H9 (cell line): Measurements from ENCODE around the gene CEP250. TPM values are rescaled to one million over a fixed set of nuclear protein-coding genes. Genes with fewer than 3 reads are reported as not detected.

Experiments used
- DNase-seq: peaks from one replicate; pipeline ENCODE4 v3.0.0-alpha.2; 2017
- H2AFZ ChIP-seq: one replicate; pipeline ENCODE4 v1.6.1; 2013; ENCODE audit warnings: mild to moderate bottlenecking, low read length, control low read depth, moderate library complexity
- H2AK5ac ChIP-seq: 2 replicates; pipeline ENCODE4 v1.6.1; 2013; ENCODE audit warnings: low read length, control low read depth, mixed read lengths; ENCODE audit not compliant: insufficient read length
- H2BK120ac ChIP-seq: one replicate; pipeline ENCODE4 v1.6.1; 2013; ENCODE audit warnings: low read depth, mild to moderate bottlenecking, low read length, control low read depth, inconsistent platforms; ENCODE audit not compliant: poor library complexity, severe bottlenecking
- H2BK12ac ChIP-seq: 2 replicates; pipeline ENCODE4 v1.6.1; 2013; ENCODE audit warnings: low read length, control low read depth, mixed read lengths, low read depth; ENCODE audit not compliant: insufficient read length
- H2BK15ac ChIP-seq: 2 replicates; pipeline ENCODE4 v1.6.1; 2013; ENCODE audit warnings: low read depth, low read length, control low read depth
- H2BK20ac ChIP-seq: one replicate; pipeline ENCODE4 v1.6.1; 2013; ENCODE audit warnings: low read depth, mild to moderate bottlenecking, low read length, control low read depth, inconsistent platforms; ENCODE audit not compliant: poor library complexity, severe bottlenecking
- H2BK5ac ChIP-seq: 2 replicates; pipeline ENCODE4 v1.6.1; 2013; ENCODE audit warnings: low read length, control low read depth, mixed read lengths; ENCODE audit not compliant: insufficient read length
- H3K14ac ChIP-seq: 2 replicates; pipeline ENCODE4 v1.6.1; 2013; ENCODE audit warnings: low read length, control low read depth; ENCODE audit not compliant: insufficient read depth
- H3K18ac ChIP-seq: 2 replicates; pipeline ENCODE4 v1.6.1; 2013; ENCODE audit warnings: low read depth, mild to moderate bottlenecking, mixed read lengths, low read length, control low read depth; ENCODE audit not compliant: insufficient read length
- H3K23ac ChIP-seq: 2 replicates; pipeline ENCODE4 v1.6.1; 2013; ENCODE audit warnings: low read length, control low read depth, mixed read lengths, low read depth; ENCODE audit not compliant: insufficient read length
- H3K23me2 ChIP-seq: 2 replicates; pipeline ENCODE4 v1.6.1; 2013; ENCODE audit warnings: low read depth, mild to moderate bottlenecking, mixed read lengths, low read length, control low read depth; ENCODE audit not compliant: insufficient read length, poor library complexity, severe bottlenecking
- H3K27ac ChIP-seq: 2 replicates; pipeline ENCODE4 v1.5.1; 2013; ENCODE audit warnings: low read length, control low read depth, mixed read lengths, low read depth; ENCODE audit not compliant: insufficient read length
- H3K27me3 ChIP-seq: 2 replicates; pipeline ENCODE4 v1.6.1; 2013; ENCODE audit warnings: low read length, control low read depth, inconsistent platforms; ENCODE audit not compliant: insufficient read depth
- H3K4ac ChIP-seq: 2 replicates; pipeline ENCODE4 v1.6.1; 2013; ENCODE audit warnings: low read depth, mild to moderate bottlenecking, control low read depth, inconsistent platforms, low read length, moderate library complexity
- H3K4me1 ChIP-seq: 2 replicates; pipeline ENCODE4 v1.6.1; 2013; ENCODE audit warnings: low read length, control low read depth, inconsistent platforms; ENCODE audit not compliant: insufficient read depth
- H3K4me2 ChIP-seq: 2 replicates; pipeline ENCODE4 v1.6.1; 2013; ENCODE audit warnings: low read length, control low read depth, mixed read lengths; ENCODE audit not compliant: insufficient read length, insufficient read depth
- H3K56ac ChIP-seq: 2 replicates; pipeline ENCODE4 v1.6.1; 2013; ENCODE audit warnings: low read depth, mild to moderate bottlenecking, mixed read lengths, low read length, control low read depth; ENCODE audit not compliant: insufficient read length
- H3K79me1 ChIP-seq: 2 replicates; pipeline ENCODE4 v1.6.1; 2013; ENCODE audit warnings: low read depth, mild to moderate bottlenecking, moderate library complexity, low read length, control low read depth, inconsistent platforms; ENCODE audit not compliant: insufficient read depth, poor library complexity, severe bottlenecking
- H3K79me2 ChIP-seq: 2 replicates; pipeline ENCODE4 v1.6.1; 2013; ENCODE audit warnings: low read length, control low read depth, inconsistent platforms; ENCODE audit not compliant: insufficient read depth
- H3K9ac ChIP-seq: 2 replicates; pipeline ENCODE4 v1.6.1; 2013; ENCODE audit warnings: low read length, control low read depth, mixed read lengths; ENCODE audit not compliant: insufficient read length; ENCODE audit errors: extremely low read depth
- H3K9me3 ChIP-seq: one replicate; pipeline ENCODE4 v1.6.1; 2013; ENCODE audit warnings: low read depth, low read length, inconsistent platforms; ENCODE audit not compliant: control insufficient read depth
- H3T11ph ChIP-seq: one replicate; pipeline ENCODE4 v1.6.1; 2013; ENCODE audit warnings: mild to moderate bottlenecking, low read length, control low read depth, inconsistent platforms
- H4K20me1 ChIP-seq: one replicate; pipeline ENCODE4 v1.6.1; 2013; ENCODE audit not compliant: control insufficient read depth, insufficient read length, insufficient read depth
- H4K5ac ChIP-seq: 2 replicates; pipeline ENCODE4 v1.6.1; 2013; ENCODE audit warnings: low read depth, mild to moderate bottlenecking, mixed read lengths, low read length, control low read depth; ENCODE audit not compliant: insufficient read length
- H4K8ac ChIP-seq: replicated peaks from 2 replicates; pipeline ENCODE4 v1.6.1; 2013; ENCODE audit warnings: low read length, control low read depth, mixed read lengths, low read depth; ENCODE audit not compliant: insufficient read length
- H4K91ac ChIP-seq: 2 replicates; pipeline ENCODE4 v1.6.1; 2013; ENCODE audit warnings: low read depth, mild to moderate bottlenecking, moderate library complexity, mixed read lengths, low read length, control low read depth; ENCODE audit not compliant: insufficient read length
- H3K27ac Mint-ChIP-seq, 3 experiments: 2 replicates in 2 of 3; 3 replicates in 1 of 3; pipeline ENCODE4 v1.8.0; 2020 to 2021; ENCODE audit warnings: mixed read lengths in 3 of 3, mild to moderate bottlenecking in 1 of 3, moderate library complexity in 1 of 3
- H3K27me3 Mint-ChIP-seq: 2 replicates; pipeline ENCODE4 v1.8.0; 2021; ENCODE audit warnings: low read depth, mild to moderate bottlenecking, moderate library complexity, mixed read lengths
- H3K36me3 Mint-ChIP-seq, 3 experiments: 2 replicates in 2 of 3; 3 replicates in 1 of 3; pipeline ENCODE4 v1.8.0; 2020 to 2021; ENCODE audit warnings: low read depth in 3 of 3, mixed read lengths in 3 of 3; ENCODE audit not compliant: insufficient read depth in 1 of 3
- H3K4me1 Mint-ChIP-seq, 2 experiments: 2 replicates each; pipeline ENCODE4 v1.8.0; 2020; ENCODE audit warnings: mixed read lengths in 2 of 2
- H3K4me3 Mint-ChIP-seq, 2 experiments: 2 replicates in 1 of 2; 3 replicates in 1 of 2; pipeline ENCODE4 v1.8.0; 2020 to 2021; ENCODE audit warnings: mild to moderate bottlenecking in 2 of 2, mixed read lengths in 2 of 2, moderate library complexity in 1 of 2
- H3K9me3 Mint-ChIP-seq, 2 experiments: 2 replicates in 1 of 2; 3 replicates in 1 of 2; pipeline ENCODE4 v1.8.0; 2020; ENCODE audit warnings: mild to moderate bottlenecking in 2 of 2, mixed read lengths in 2 of 2, moderate library complexity in 1 of 2
- CTCF ChIP-seq: fragments of 200-600 bp; sonication (generic); conservative IDR thresholded peaks from 3 replicates; pipeline ENCODE4 v1.8.0; 2021; ENCODE audit warnings: antibody characterized with exemption, mild to moderate bottlenecking
- WGBS: extraction: QIAGEN DNeasy Blood & Tissue Kit; methylation state at CpG from one replicate; pipeline ENCODE4 v1.1.7; 2013; ENCODE audit warnings: missing lambda C conversion rate, low lambda C conversion rate, mixed read lengths; ENCODE audit not compliant: insufficient read length; ENCODE audit errors: extremely low coverage; 5-methylcytosine and 5-hydroxymethylcytosine counted together
- total RNA-seq: library from RNA; stranded (reverse); gene quantifications from 2 replicates; pipeline ENCODE4 v1.2.1, GENCODE V29; 2021

CEP250 gene
- total RNA-seq, 1 experiment from 2014 or later, result 29.8 TPM

GRCh38 chr20:35474303-35474871, 19.0 kb downstream of the CEP250 start:
- H3K4ac ChIP-seq, result no peak overlapping the region
- no peaks in the 10 kb centered on the region for H3K4me1 ChIP-seq
- no peaks in the 10 kb centered on the region for H3K4me1 Mint-ChIP-seq
- H3K9ac ChIP-seq, result no peak overlapping the region
- H4K91ac ChIP-seq, result no peak overlapping the region
- H3K9me3 ChIP-seq, result no peaks in the 10 kb centered on the region
- no peak overlapping the region for H3K4me2 ChIP-seq
- H3K56ac ChIP-seq, result no peak overlapping the region
- no peaks in the 10 kb centered on the region for H3K27me3 ChIP-seq
- H3K27ac Mint-ChIP-seq, result no peak overlapping the region
- no peaks in the 10 kb centered on the region for H4K20me1 ChIP-seq
- H3K23ac ChIP-seq, result no peak overlapping the region
- H3K14ac ChIP-seq, result no peak overlapping the region
- H2BK120ac ChIP-seq, result no peak overlapping the region
- no peaks in the 10 kb centered on the region for H3K27me3 Mint-ChIP-seq
- no peak overlapping the region for H2BK12ac ChIP-seq
- no peaks in the 10 kb centered on the region for H3K9me3 Mint-ChIP-seq
- no peak overlapping the region for H4K8ac ChIP-seq
- no peak overlapping the region for H2BK20ac ChIP-seq
- H3K18ac ChIP-seq, result no peak overlapping the region
- no peak overlapping the region for H2BK15ac ChIP-seq
- peaks cover 21 to 42% (median 34%) of the 10 kb centered on the region in 3 experiments; a peak in 6 of 7 replicates for H3K36me3 Mint-ChIP-seq
- no peaks in the 10 kb centered on the region for H3K79me2 ChIP-seq
- H3K23me2 ChIP-seq, result no peaks in the 10 kb centered on the region
- no peak overlapping the region for H3T11ph ChIP-seq
- no peak overlapping the region for H3K4me3 Mint-ChIP-seq
- H4K5ac ChIP-seq, result no peak overlapping the region
- H2AK5ac ChIP-seq, result no peak overlapping the region
- no peak overlapping the region for H2BK5ac ChIP-seq
- no peak for DNase-seq
- no peak for TF ChIP-seq CTCF
- no CpG with 5 or more reads among the region's 2 CpGs for WGBS
- no peaks in the 10 kb centered on the region for H3K79me1 ChIP-seq
- H2AFZ ChIP-seq, result no peak overlapping the region
- no peak overlapping the region for H3K27ac ChIP-seq
